ENCODE results near the gene SLC30A10.
A peak's percentile ranks its signal among the peaks of the same experiment; 100 is the strongest.
"Not testable (repeated sequence)": the region's sequence is repeated elsewhere in the genome, so short reads cannot be mapped to it uniquely, and the experiment has no call there.

The SLC30A10 gene

GRCh38 chr1:219927956-219928790 is at the start of gene SLC30A10:
Gene SLC30A10, minus strand, starts transcription at chr1:219928557. Its CDS starts 117 bp downstream, at chr1:219928440.
- peak in 1 of 2 donors; percentile 2 for DNase-seq

GRCh38 chr1:219973213-219973612 is 44.9 kb upstream of the SLC30A10 start:
- no peak for DNase-seq

GRCh38 chr1:219967361-219967760 is 39.0 kb upstream of the SLC30A10 start:
- DNase-seq, result no peak

GRCh38 chr1:219966071-219966349 is 37.7 kb upstream of the SLC30A10 start:
- DNase-seq, result no peak

- no peak for DNase-seq
Observed at GRCh38 chr1:219965285-219966070, 37.1 kb upstream of the SLC30A10 start.

GRCh38 chr1:219963432-219963831 is 35.1 kb upstream of the SLC30A10 start:
- no peak for DNase-seq

- no peak for DNase-seq
Observed at GRCh38 chr1:219961684-219962083, 33.3 kb upstream of the SLC30A10 start.

- no peak for DNase-seq
Observed at GRCh38 chr1:219959540-219960203, 31.3 kb upstream of the SLC30A10 start.

- DNase-seq, result no peak
Observed at GRCh38 chr1:219958875-219959417, 30.6 kb upstream of the SLC30A10 start.

GRCh38 chr1:219954736-219955421 is 26.5 kb upstream of the SLC30A10 start:
- no peak for DNase-seq

- no peak for DNase-seq
Observed at GRCh38 chr1:219954052-219954451, 25.7 kb upstream of the SLC30A10 start.

- no peak for DNase-seq
Observed at GRCh38 chr1:219952361-219952760, 24.0 kb upstream of the SLC30A10 start.

- DNase-seq, result not testable (repeated sequence)
Observed at GRCh38 chr1:219949227-219949626, 20.9 kb upstream of the SLC30A10 start.

GRCh38 chr1:219948766-219949165 is 20.4 kb upstream of the SLC30A10 start:
- DNase-seq, result not testable (repeated sequence)

GRCh38 chr1:219945795-219946194 is 17.4 kb upstream of the SLC30A10 start:
- DNase-seq, result no peak

- DNase-seq, result no peak
Observed at GRCh38 chr1:219941179-219942118, 13.1 kb upstream of the SLC30A10 start.

GRCh38 chr1:219940707-219941106 is 12.3 kb upstream of the SLC30A10 start:
- no peak for DNase-seq

GRCh38 chr1:219938706-219939105 is 10.3 kb upstream of the SLC30A10 start:
- no peak for DNase-seq

GRCh38 chr1:219933763-219934162 is 5.4 kb upstream of the SLC30A10 start:
- not testable (repeated sequence) for DNase-seq

GRCh38 chr1:219931033-219931432 is 2.7 kb upstream of the SLC30A10 start:
- no peak for DNase-seq

GRCh38 chr1:219928791-219929118 is 398 bp upstream of the SLC30A10 start:
- DNase-seq, result no peak

All from stimulated activated CD4-positive, alpha-beta T cell treated with anti-CD3 and anti-CD28 coated beads, Interleukin-2, amount 100 ng/mL, for 48 hours (primary cell).